IPS-11a (cell line): Measurements from ENCODE around the gene OLFM1.
A peak's percentile ranks its signal among the peaks of the same experiment; 100 is the strongest.

Experiments
- H3K4me3 ChIP-seq: one replicate; pipeline ENCODE4 v1.5.1; 2013; ENCODE audit warnings: low read depth, low read length, control low read depth

OLFM1 gene

GRCh38 chr9:135087489-135087792, at the start of gene OLFM1:
Gene OLFM1 (plus strand): TSS chr9:135087668. CDS start chr9:135087990, 322 bp downstream.
- peak within 1 kb of the TSS; percentile 53 for H3K4me3 ChIP-seq

- no peak overlapping the region for H3K4me3 ChIP-seq
Measured at GRCh38 chr9:135038331-135038730, 49.1 kb upstream of the OLFM1 start.

GRCh38 chr9:135038826-135039225, 48.6 kb upstream of the OLFM1 start:
- no peak overlapping the region for H3K4me3 ChIP-seq

GRCh38 chr9:135039266-135039870, 48.1 kb upstream of the OLFM1 start:
- H3K4me3 ChIP-seq: no peak overlapping the region

GRCh38 chr9:135039916-135040645, 47.4 kb upstream of the OLFM1 start:
- no peak overlapping the region for H3K4me3 ChIP-seq

GRCh38 chr9:135040892-135041291, 46.6 kb upstream of the OLFM1 start:
- no peak overlapping the region for H3K4me3 ChIP-seq

- no peak overlapping the region for H3K4me3 ChIP-seq
Measured at GRCh38 chr9:135043345-135043744, 44.1 kb upstream of the OLFM1 start.

GRCh38 chr9:135045264-135045927, 42.1 kb upstream of the OLFM1 start:
- H3K4me3 ChIP-seq: no peak overlapping the region

- no peak overlapping the region for H3K4me3 ChIP-seq
Measured at GRCh38 chr9:135045928-135046738, 41.3 kb upstream of the OLFM1 start.

- no peak overlapping the region for H3K4me3 ChIP-seq
Measured at GRCh38 chr9:135046739-135047350, 40.6 kb upstream of the OLFM1 start.

GRCh38 chr9:135047521-135047920, 39.9 kb upstream of the OLFM1 start:
- H3K4me3 ChIP-seq: no peak overlapping the region

- no peak overlapping the region for H3K4me3 ChIP-seq
Measured at GRCh38 chr9:135048046-135048757, 39.3 kb upstream of the OLFM1 start.

- H3K4me3 ChIP-seq: no peak overlapping the region
Measured at GRCh38 chr9:135048758-135049444, 38.6 kb upstream of the OLFM1 start.

GRCh38 chr9:135049460-135049859, 38.0 kb upstream of the OLFM1 start:
- no peak overlapping the region for H3K4me3 ChIP-seq

GRCh38 chr9:135050072-135050990, 37.1 kb upstream of the OLFM1 start:
- H3K4me3 ChIP-seq: no peak overlapping the region

GRCh38 chr9:135051316-135052038, 36.0 kb upstream of the OLFM1 start:
- no peak overlapping the region for H3K4me3 ChIP-seq

GRCh38 chr9:135053133-135053532, 34.3 kb upstream of the OLFM1 start:
- no peak overlapping the region for H3K4me3 ChIP-seq

GRCh38 chr9:135055181-135055580, 32.3 kb upstream of the OLFM1 start:
- no peak overlapping the region for H3K4me3 ChIP-seq
